ENCODE measurements around the gene GPRC5D. TPM values are rescaled to one million over a fixed set of nuclear protein-coding genes. Genes with fewer than 3 reads are reported as not detected.

Gene GPRC5D
- polyA plus RNA-seq, 1 of the 3 experiments (the other 2 are of a cell fraction): not detected

GRCh38 chr12:12958886-12959285 is 6.9 kb upstream of the GPRC5D start (continued):
- TF ChIP-seq SIN3A (IDR thresholded peaks at IDR 0.05; ENCODE audit: borderline replicate concordance, low read depth, low read length) (no peak), NRF1 (IDR thresholded peaks at IDR 0.05; ENCODE audit: low read depth, low read length) (no peak), SMC3 (IDR thresholded peaks at IDR 0.05; ENCODE audit: low read depth, low read length) (no peak), POLR2AphosphoS5 (IDR thresholded peaks at IDR 0.05; ENCODE audit: low read depth, low read length) (no peak), YY1 (IDR thresholded peaks at IDR 0.05; ENCODE audit: low read depth) (no peak), JUND (IDR thresholded peaks at IDR 0.05) (no peak), IRF3 (IDR thresholded peaks at IDR 0.05; ENCODE audit: low read depth, low read length) (no peak), RFX5 (IDR thresholded peaks at IDR 0.05; ENCODE audit: low read length) (no peak), TCF12 (IDR thresholded peaks at IDR 0.05) (no peak)

- ChIA-PET CTCF (interaction anchor here (0.5 to 1.5 kb wide), 2 partner anchors 300 to 382 kb away, joined by 3 read pairs; no protein-coding TSS in a partner anchor), POLR2A (no interaction called here)
- WGBS (ENCODE audit: low lambda C conversion rate): 92% methylated on average over 5 of the region's 6 CpGs
- no peaks in the 10 kb centered on the region for H3K36me3 ChIP-seq (replicated peaks in 1 of 2; ENCODE audit: control insufficient read depth in 1 of 2, insufficient read depth in 2 of 2, low read length in 1 of 2)
- H4K20me1 ChIP-seq (ENCODE audit: insufficient read depth): no peaks in the 10 kb centered on the region
- no peaks in the 10 kb centered on the region for H3F3A ChIP-seq (replicated peaks; ENCODE audit: insufficient read depth)
- no peaks in the 10 kb centered on the region for H3K4me1 ChIP-seq (ENCODE audit: control insufficient read depth in 1 of 2, insufficient read depth in 2 of 2, low read depth in 1 of 2, low read length in 1 of 2)
- H3K4me2 ChIP-seq: no peak overlapping the region
- H3K9me2 ChIP-seq: no peaks in the 10 kb centered on the region
- H2AFZ ChIP-seq (ENCODE audit: low read depth): no peak overlapping the region
- TF ChIP-seq SMC3 (IDR thresholded peaks at IDR 0.05; ENCODE audit: low read depth, low read length) (no peak), TCF12 (IDR thresholded peaks at IDR 0.05) (no peak), POLR2AphosphoS5 (IDR thresholded peaks at IDR 0.05; ENCODE audit: low read depth, low read length) (no peak), FOSL2 (IDR thresholded peaks at IDR 0.05; ENCODE audit: borderline replicate concordance, low read depth) (no peak), REST (IDR thresholded peaks at IDR 0.05; ENCODE audit: low read depth, low read length) (no peak), FOXM1 (IDR thresholded peaks at IDR 0.05; ENCODE audit: low read depth) (no peak), RAD21 (IDR thresholded peaks at IDR 0.05; ENCODE audit: low read length) (no peak), RCOR1 (IDR thresholded peaks at IDR 0.05; ENCODE audit: low read length) (no peak), EP300 (IDR thresholded peaks at IDR 0.05; ENCODE audit: borderline replicate concordance in 1 of 2, low read depth in 1 of 2, low read length in 1 of 2) (no peak), RXRA (IDR thresholded peaks at IDR 0.05; ENCODE audit: borderline replicate concordance, low read depth) (no peak)
- no peak overlapping the region for H3K4me3 ChIP-seq (ENCODE audit: low read depth in 2 of 2, low read length in 1 of 2)
- H3K9me3 ChIP-seq: no peaks in the 10 kb centered on the region
- no peak overlapping the region for H3K27ac ChIP-seq (ENCODE audit: low read depth in 2 of 2, low read length in 1 of 2)
- H3K79me2 ChIP-seq (ENCODE audit: insufficient read depth): no peaks in the 10 kb centered on the region
- DNase-seq: no peak
- no peaks in the 10 kb centered on the region for H3K27me3 ChIP-seq (ENCODE audit: insufficient read depth)
- no peak overlapping the region for H3K9ac ChIP-seq
Observed at GRCh38 chr12:12954878-12955625, 3.1 kb upstream of the GPRC5D start.

Data from SK-N-SH (cell line).